ENCODE measurements around the gene SLC25A27. TPM values are rescaled to one million over a fixed set of nuclear protein-coding genes. Genes with fewer than 3 reads are reported as not detected.

The SLC25A27 gene
- total and polyA plus RNA-seq, 2 of the 4 experiments (the other 2 are of a cell fraction): 1.3 TPM; not detected in 1

GRCh38 chr6:46648869-46649492 is 3.8 kb upstream of the SLC25A27 start:
- Histone ChIP-seq H3K4ac (ENCODE audit: low read depth, low read length) (no peak overlapping the region), H4K5ac (ENCODE audit: low read depth, low read length) (no peak overlapping the region), H4K20me1 (ENCODE audit: insufficient read depth, low read length) (no peaks in the 10 kb centered on the region), H3K4me1 (ENCODE audit: control insufficient read depth, insufficient read depth, low read length) (no peaks in the 10 kb centered on the region), H2BK20ac (ENCODE audit: low read depth, low read length) (no peak overlapping the region), H3K14ac (replicated peaks; ENCODE audit: low read depth, low read length) (no peak overlapping the region), H3K9ac (ENCODE audit: low read depth, low read length) (no peak overlapping the region), H3K27ac (ENCODE audit: insufficient read depth, low read length) (no peak overlapping the region), H3K9me1 (ENCODE audit: insufficient read depth, low read length) (no peaks in the 10 kb centered on the region), H3K56ac (ENCODE audit: extremely low read depth, insufficient read depth, low read length) (no peak overlapping the region), H3K27me3 (ENCODE audit: control insufficient read depth, insufficient read depth, low read length) (no peaks in the 10 kb centered on the region), H2AFZ (replicated peaks; ENCODE audit: low read length, poor library complexity) (no peak overlapping the region), H3K4me2 (ENCODE audit: low read depth, low read length) (no peak overlapping the region), H3K36me3 (ENCODE audit: control insufficient read depth, insufficient read depth, low read length) (no peaks in the 10 kb centered on the region), H3K23ac (ENCODE audit: low read depth, low read length) (no peak overlapping the region), H4K91ac (ENCODE audit: insufficient read depth, low read depth, low read length) (no peak overlapping the region), H2BK120ac (ENCODE audit: low read depth, low read length) (no peak overlapping the region), H3K9me3 (ENCODE audit: control insufficient read depth, insufficient read depth, low read length) (no peaks in the 10 kb centered on the region), H3K18ac (ENCODE audit: low read depth, low read length) (no peak overlapping the region), H2AK9ac (replicated peaks; ENCODE audit: low read depth, low read length, poor library complexity) (no peak overlapping the region), H2BK5ac (ENCODE audit: low read depth, low read length, poor library complexity, severe bottlenecking) (no peak overlapping the region), H2AK5ac (ENCODE audit: low read depth, low read length) (no peak overlapping the region), H4K8ac (ENCODE audit: low read depth in 2 of 2, low read length in 2 of 2) (no peak overlapping the region), H3K79me1 (ENCODE audit: low read depth in 1 of 2, low read length in 2 of 2) (no peaks in the 10 kb centered on the region), H2BK15ac (ENCODE audit: low read depth, low read length) (no peak overlapping the region), H3K4me3 (ENCODE audit: insufficient read depth, low read depth, low read length) (no peak overlapping the region)
- DNase-seq (no peak), ATAC-seq (ENCODE audit: low read depth) (no peak)
- ChIA-PET CTCF (no interaction called here), POLR2A (ENCODE audit: unreplicated experiment) (no interaction called here)
- intact Hi-C loops (cut with micrococcal nuclease): no loop called here
- no TSS peak for BruUV-seq (replicated peaks)
- in situ Hi-C loops (cut with MboI; ENCODE audit: low sequenced_read_pairs): no loop called here
- WGBS, 2 experiments (ENCODE audit: extremely low coverage in 2 of 2, insufficient read length in 1 of 2): 60% methylated on average over 2 of the region's 5 CpGs; no CpG with 5 or more reads in 1 of the 2 experiments
- dilution Hi-C loops (cut with HindIII; ENCODE audit: low sequenced_read_pairs, unreplicated experiment): no loop called here
- TF ChIP-seq CHD1 (IDR thresholded peaks at IDR 0.05; ENCODE audit: low read depth, low read length) (no peak), MAZ (IDR thresholded peaks at IDR 0.05; ENCODE audit: borderline replicate concordance, low read depth, low read length) (no peak), SMC3 (IDR thresholded peaks at IDR 0.05; ENCODE audit: low read depth, low read length) (no peak), CEBPB (IDR thresholded peaks at IDR 0.05; ENCODE audit: low read depth, low read length) (no peak), POLR2A (IDR thresholded peaks at IDR 0.05; ENCODE audit: low read depth, low read length) (no peak), RAD21 (IDR thresholded peaks at IDR 0.05; ENCODE audit: low read length) (no peak), CTCF (conservative IDR thresholded peaks at IDR 0.05; ENCODE audit: low read depth, low read length) (no peak), BHLHE40 (IDR thresholded peaks at IDR 0.05; ENCODE audit: low read depth, low read length) (no peak), ELK1 (IDR thresholded peaks at IDR 0.05; ENCODE audit: borderline replicate concordance, low read depth, low read length) (no peak), RFX5 (IDR thresholded peaks at IDR 0.05; ENCODE audit: low read depth, low read length) (no peak), NFE2L2 (IDR thresholded peaks at IDR 0.05; ENCODE audit: low read depth, low read length) (no peak), USF2 (IDR thresholded peaks at IDR 0.05; ENCODE audit: low read depth, low read length) (no peak), FOS (IDR thresholded peaks at IDR 0.05; ENCODE audit: low read depth, low read length) (no peak), MXI1 (IDR thresholded peaks at IDR 0.05; ENCODE audit: borderline replicate concordance, low read depth, low read length) (no peak), MAFK (IDR thresholded peaks at IDR 0.05; ENCODE audit: low read depth, low read length) (no peak), RCOR1 (IDR thresholded peaks at IDR 0.05; ENCODE audit: insufficient replicate concordance, low read length) (no peak)

Data from IMR-90 (cell line).